LNCaP clone FGC (cell line): Measurements from ENCODE around the gene MEOX1.

Source experiments
- DNase-seq: peaks from one replicate; pipeline ENCODE4 v3.0.0-alpha.2; 2011; ENCODE audit warnings: low read depth
- H3K4me3 ChIP-seq: 2 replicates; pipeline ENCODE4 v1.5.1; 2011; ENCODE audit warnings: mild to moderate bottlenecking, low read depth, low read length, control low read depth
- TF ChIP-seq, protein P1 (sequence below): IDR thresholded peaks from 2 replicates; pipeline ENCODE4 v1.5.1; 2012; ENCODE audit warnings: mild to moderate bottlenecking; ENCODE audit not compliant: control insufficient read depth, insufficient read depth; ENCODE audit errors: extremely low read depth

The MEOX1 gene

DNA sequence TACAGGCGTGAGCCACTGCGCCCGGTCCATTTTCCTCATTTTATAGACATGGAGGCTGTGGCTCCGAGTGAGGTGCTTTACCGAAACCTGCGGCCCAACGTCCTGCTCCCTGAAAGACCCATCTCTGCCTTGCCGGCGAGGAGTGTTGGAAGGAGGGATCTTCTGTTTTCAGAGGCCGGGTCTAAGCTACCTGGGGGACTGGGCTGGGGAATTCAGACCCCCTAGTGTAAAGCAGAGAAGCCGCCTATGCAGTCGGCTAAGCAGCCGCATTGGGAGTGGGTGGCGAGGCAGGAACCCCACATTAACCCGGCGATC, 16.3 kb downstream of the MEOX1 start:
- no peak overlapping the region for H3K4me3 ChIP-seq
- DNase-seq: no peak
- TF ChIP-seq, protein P1, sequence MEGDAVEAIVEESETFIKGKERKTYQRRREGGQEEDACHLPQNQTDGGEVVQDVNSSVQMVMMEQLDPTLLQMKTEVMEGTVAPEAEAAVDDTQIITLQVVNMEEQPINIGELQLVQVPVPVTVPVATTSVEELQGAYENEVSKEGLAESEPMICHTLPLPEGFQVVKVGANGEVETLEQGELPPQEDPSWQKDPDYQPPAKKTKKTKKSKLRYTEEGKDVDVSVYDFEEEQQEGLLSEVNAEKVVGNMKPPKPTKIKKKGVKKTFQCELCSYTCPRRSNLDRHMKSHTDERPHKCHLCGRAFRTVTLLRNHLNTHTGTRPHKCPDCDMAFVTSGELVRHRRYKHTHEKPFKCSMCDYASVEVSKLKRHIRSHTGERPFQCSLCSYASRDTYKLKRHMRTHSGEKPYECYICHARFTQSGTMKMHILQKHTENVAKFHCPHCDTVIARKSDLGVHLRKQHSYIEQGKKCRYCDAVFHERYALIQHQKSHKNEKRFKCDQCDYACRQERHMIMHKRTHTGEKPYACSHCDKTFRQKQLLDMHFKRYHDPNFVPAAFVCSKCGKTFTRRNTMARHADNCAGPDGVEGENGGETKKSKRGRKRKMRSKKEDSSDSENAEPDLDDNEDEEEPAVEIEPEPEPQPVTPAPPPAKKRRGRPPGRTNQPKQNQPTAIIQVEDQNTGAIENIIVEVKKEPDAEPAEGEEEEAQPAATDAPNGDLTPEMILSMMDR: no peak

DNA sequence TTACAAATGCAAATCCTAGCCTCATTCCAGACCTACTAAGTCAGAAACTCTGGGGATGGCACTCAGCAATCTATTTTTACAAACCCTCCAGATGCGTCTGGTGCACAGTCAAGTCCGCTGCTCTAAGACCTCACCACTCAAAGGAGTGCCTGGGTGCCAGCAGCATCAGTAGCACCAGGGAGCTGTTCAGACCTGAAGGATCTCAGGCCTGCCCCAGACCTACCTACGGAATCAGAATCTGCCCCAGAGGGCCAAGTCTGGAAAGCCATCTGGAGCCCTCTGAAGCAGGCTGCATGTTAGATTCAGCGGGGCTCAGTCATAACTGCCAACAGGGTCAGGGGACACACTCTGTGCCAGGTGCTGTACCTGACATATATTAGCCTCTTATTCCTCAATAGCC, 17.6 kb downstream of the MEOX1 start:
- no peak for DNase-seq
- no peak overlapping the region for H3K4me3 ChIP-seq
- TF ChIP-seq, protein P1: no peak

DNA sequence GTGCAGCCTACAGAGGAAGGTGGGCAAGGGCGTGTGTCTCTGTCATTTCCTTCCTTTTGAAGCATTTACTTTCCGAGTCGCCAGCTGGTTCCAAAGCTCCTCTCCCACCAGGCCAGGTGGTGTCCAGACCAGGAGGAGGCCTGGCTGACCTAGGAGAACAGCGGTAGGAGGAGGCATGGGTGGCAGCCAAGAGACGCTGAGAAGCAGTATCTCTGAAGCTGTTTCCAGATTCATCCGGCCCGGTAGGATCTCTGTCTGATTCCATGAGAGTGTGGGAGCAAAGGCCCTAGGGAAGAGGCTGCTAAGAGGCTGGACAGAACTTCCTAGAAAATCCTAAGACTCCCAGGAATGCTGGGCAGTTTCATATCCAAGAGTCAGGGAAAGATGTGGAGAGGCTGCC, 20.3 kb downstream of the MEOX1 start:
- TF ChIP-seq, protein P1: no peak
- H3K4me3 ChIP-seq: no peak overlapping the region
- DNase-seq: no peak

DNA sequence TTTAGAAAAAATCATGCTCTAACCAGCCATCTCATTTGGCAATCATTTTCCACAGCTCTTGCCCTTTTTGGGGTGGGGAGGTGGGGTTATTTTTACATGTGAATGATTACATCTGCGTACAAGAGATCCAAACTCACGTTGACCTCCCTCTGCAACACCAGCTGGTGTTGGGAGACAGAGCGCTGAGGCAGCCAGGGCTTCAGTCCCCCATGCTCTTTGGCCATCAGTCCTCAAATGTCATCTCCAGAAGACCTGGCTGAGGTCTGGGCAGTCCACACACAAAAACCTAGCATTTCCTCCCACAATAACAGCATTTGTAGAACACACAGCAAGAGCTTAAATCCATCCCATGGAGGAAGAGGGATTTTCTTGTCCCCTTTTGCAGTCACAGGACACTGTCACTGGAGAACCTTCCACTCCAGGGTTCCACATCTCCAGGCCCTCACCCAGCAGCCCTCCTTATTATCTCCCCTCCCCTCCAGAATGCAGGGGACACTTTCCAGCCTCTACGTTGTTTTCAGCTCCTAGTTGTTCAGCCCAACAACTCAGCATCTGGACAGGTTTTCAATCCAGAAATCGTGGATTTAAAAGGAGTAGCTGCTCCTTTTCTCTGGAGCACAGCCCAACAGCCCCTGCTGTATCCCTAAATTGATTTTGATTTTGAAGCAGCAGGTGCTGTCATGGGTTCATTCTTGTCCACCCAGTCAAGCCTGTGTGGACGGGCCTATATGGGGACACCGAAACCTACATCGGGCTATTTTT, 21.1 kb downstream of the MEOX1 start:
- TF ChIP-seq, protein P1: no peak
- no peak overlapping the region for H3K4me3 ChIP-seq
- no peak for DNase-seq

DNA sequence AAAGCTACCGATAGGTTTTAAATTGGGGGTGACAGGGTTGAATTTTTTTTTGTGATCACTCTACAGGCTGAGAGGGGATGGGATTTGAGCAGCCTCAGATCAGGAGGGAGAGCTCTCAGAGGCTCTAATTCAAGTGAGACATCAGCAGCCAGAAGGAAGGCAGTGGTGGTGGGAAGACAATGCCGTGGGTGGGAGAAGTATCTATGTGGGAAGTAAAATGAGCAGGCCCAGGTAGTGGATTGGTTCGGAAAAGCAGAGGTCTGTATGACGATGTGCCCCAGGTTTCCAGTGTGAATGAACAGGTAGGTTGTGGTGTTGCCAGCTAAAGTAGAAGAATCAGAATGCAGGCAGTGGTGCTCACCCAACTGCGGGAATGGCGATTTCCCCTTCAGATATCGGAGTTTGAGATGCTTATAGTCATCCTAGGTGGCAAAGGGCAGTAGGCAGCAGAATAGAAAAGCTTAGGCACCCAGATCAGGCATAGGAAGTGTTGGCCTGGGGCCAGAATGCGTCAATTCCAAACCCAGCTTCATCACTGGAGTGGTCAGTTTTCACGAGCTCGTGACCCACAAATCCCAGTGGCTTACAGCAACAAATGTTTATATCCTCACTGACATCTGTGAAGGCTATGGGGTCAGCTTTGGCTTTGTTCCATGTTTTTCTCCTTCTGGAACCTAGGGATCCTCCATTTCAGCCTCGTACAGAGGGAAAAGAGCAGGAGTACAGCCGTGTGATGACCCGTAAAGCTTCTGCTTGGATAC, 24.0 kb downstream of the MEOX1 start:
- TF ChIP-seq, protein P1: no peak
- no peak overlapping the region for H3K4me3 ChIP-seq
- no peak for DNase-seq

DNA sequence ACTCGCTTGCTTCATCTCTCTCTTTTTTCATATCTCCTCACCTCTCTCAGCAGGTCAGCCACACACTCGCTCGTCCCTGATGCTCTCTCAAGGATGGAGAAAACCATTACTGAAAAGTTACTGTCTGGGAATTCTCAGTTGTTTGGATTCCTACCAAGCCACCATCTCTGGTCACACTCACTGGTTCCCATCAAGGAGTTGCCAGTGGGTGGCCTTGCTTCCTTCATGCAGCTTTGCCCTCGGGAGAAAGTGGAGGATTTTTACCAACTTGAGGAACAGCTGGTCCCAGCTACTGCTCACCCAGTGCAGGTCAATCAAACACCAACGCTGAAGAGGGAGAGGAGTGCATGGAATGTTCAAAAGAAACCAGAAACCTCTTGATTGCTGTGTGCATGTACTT, 25.3 kb downstream of the MEOX1 start:
- H3K4me3 ChIP-seq: no peak overlapping the region
- TF ChIP-seq, protein P1: no peak
- DNase-seq: no peak
